GM19452 (cell line): ENCODE measurements around the gene PAOX.

Experiments
- ATAC-seq: cut with Tn5 transposase; IDR thresholded peaks from one replicate; pipeline ENCODE4 v1.9.1; 2021; ENCODE audit not compliant: unreplicated experiment

The PAOX gene

DNA sequence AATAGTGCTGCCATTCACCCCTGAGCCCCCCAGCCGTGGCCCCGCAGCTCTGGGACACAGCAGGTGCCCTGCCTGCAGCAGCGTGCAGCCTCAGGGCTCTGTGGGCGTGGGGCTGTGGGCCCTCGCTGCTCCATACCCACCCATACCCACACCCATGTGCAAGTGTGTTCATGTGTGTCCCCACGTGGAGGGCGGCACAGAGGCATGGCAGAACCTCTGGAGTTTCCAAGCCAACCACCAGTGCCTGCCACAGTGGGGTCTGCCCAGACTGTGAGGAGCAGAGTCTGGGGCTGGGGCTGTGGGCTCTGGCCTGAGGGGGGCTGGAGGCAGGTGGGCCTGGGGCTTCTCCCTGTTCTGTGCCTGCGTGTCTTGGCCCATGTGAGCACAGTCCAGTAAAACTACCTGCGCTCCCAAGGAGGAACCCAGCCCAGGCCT, 29.5 kb upstream of the PAOX start:
- ATAC-seq: no peak

DNA sequence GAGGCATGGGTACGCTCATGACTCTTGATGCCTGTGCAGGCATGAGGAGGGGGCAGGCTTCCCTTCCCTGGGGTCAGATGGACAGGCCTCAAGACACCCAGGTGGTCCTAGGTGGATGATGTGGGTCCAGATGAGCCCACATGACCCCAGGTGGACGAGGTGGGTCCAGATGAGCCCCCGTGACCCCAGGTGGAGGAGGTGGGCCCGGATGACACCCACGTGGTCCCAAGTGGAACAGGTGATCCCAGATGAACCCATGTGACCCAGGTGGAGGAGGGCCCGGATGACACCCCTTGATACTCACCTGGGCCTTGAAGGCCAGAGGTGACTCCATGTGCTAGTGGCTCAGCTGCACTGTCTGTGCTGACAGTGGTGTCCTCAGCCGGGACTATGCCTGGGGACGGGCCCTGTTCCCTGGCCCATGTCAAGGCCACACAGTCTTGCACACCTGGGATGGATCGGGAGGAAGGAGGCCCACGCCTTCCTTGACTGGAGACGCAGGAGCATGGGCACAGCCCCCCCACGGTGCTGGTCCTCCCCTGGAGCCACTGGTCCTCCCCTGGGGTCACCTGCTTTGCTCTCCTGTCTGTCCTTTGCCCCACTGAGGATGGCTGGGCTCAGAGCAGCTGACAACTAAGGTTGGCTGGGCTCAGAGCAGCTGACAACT, 28.6 kb upstream of the PAOX start:
- no peak for ATAC-seq

DNA sequence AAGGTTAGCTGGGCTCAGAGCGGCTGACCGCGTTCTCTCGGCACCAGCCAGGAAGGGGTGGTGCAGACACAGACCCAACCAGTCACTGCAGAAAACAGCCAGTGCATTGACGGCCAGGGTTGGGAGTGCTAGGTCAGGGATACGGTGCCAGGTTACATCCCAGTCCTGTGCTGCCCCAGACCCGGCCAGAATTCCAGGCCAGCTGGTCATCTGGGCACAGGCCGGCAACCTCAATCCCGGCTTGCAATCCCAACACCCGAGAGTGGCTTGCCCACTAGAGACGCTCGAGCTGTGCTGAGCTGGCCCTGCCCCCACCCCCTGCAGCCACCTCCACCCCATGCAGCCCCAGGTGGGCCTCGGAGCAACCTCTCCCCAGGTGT, 28.1 kb upstream of the PAOX start:
- no peak for ATAC-seq

- ATAC-seq: no peak
Measured at GRCh38 chr10:133351408-133352318, 27.4 kb upstream of the PAOX start.

DNA sequence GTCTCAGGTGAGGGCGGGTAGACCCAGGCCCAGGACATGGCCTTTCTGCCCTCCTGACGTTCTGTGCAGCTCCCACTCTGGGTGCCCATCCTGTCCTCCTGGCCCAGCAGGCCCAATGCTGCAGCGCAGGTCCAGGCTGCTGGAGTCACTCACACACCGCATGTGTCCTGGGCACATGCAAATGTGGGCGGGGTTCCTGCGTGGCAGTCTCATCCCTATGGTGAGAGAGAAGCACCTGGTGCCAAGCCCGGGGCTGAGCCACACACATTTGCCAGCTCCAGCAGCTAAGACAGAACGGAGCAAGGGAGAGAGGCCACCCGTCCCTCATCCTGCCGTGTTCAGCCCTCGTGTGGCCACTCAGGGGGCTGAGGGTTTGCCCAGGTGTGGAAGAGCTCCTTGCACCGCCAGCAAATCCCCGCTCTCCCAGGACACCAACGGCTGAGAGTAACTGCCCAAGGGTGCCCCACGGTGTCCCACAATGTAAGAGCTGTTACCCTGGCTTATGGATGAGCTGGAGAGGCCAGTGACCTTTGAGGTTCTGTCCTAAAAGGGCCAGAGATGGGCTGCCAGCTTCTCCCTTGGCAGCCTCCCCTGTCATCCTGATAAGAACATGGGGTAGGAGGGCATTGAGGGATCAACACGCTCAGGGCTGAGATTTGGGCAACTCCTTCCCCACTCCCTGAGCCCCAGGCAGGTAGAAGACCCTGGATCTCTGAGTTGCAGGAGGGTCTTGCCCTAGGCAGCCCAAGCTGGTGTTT, 25.7 kb upstream of the PAOX start:
- no peak for ATAC-seq

GRCh38 chr10:133353988-133354605, 25.0 kb upstream of the PAOX start:
- ATAC-seq: no peak

DNA sequence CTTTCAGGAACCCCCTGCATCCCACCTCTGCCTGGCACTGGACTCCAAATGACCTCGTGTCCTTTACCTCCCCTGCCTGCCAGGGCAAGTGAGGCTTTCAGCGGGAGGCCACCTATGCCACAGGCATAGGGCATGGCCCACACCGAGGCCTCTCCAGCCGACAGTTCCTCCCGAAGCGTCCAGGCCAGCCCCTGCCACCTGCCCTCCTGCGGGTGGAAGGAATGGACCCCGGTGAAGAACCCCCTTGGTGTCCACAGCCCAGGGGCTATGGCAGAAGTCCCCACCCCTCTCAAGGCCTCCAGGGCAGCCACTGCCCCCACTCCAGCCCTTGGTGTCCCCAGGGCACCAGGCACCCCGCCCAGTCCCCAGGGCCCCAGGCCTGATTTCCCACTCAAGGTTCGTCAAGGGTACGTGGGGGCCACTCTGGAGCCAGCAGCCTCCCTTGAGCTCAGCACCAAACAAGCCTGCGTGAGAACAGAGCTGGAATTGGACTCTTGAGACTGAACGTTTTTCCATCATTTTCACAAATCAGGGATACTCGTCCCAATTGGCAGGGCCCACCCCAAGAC, 24.3 kb upstream of the PAOX start:
- no peak for ATAC-seq

- no peak for ATAC-seq
Measured at GRCh38 chr10:133355266-133355665, 23.8 kb upstream of the PAOX start.

GRCh38 chr10:133355991-133356390, 23.1 kb upstream of the PAOX start:
- ATAC-seq: no peak

- ATAC-seq: no peak
Measured at GRCh38 chr10:133356549-133357284, 22.3 kb upstream of the PAOX start.

- ATAC-seq: peak; percentile 66
Measured at GRCh38 chr10:133357285-133358161, 21.5 kb upstream of the PAOX start, which contains the start of gene FUOM. Gene FUOM, minus strand, starts transcription at chr10:133358019. Its CDS starts 12 bp downstream, at chr10:133358007.

- ATAC-seq: no peak
Measured at GRCh38 chr10:133358162-133358924, 20.7 kb upstream of the PAOX start.

DNA sequence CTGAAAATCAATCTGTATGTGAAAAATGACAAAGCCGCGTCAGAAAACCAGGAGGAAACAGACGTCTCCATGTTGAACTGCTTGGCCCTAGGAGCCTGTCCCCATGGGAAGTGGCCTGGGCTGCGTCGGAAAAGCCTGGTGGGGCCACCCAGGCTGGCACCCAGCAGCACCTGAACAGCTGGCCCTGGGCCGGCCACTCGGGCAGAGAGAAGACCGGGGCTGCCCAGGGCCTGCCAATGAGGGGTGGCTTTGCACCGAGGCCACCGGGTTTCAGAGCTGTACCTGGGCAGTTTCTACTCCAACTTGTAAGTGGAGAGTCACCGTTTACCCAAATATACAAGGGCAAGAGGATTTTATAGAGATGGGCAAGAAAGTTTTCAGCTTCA, 20.1 kb upstream of the PAOX start:
- ATAC-seq: no peak

GRCh38 chr10:133359554-133359971, 19.5 kb upstream of the PAOX start:
- no peak for ATAC-seq

- ATAC-seq: no peak
Measured at GRCh38 chr10:133359972-133360610, 19.0 kb upstream of the PAOX start.

DNA sequence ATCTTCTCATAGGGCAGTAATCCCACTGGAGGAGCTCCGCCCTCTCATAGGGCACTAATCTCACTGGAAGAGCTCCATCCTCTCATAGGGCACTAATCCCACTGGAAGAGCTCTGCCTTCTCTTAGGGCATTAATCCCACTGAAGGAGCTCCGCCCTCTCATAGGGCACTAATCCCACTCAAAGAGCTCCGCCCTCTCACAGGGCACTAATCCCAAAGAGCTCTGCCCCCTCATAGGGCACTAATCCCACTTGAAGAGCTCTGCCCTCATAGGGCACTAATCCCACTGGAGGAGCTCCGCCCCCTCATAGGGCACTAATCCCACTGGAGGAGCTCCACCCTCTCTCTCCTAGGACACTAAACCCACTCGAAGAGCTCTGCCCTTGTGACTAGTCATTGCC, 17.8 kb upstream of the PAOX start:
- no peak for ATAC-seq

- no peak for ATAC-seq
Measured at GRCh38 chr10:133361773-133362441, 17.2 kb upstream of the PAOX start.
